SK-N-DZ (cell line): ENCODE results near the gene PRDM16.

Experiments used
- DNase-seq: peaks from one replicate; pipeline ENCODE4 v3.0.0-alpha.2; 2015; ENCODE audit warnings: low spot score

PRDM16 gene

DNA sequence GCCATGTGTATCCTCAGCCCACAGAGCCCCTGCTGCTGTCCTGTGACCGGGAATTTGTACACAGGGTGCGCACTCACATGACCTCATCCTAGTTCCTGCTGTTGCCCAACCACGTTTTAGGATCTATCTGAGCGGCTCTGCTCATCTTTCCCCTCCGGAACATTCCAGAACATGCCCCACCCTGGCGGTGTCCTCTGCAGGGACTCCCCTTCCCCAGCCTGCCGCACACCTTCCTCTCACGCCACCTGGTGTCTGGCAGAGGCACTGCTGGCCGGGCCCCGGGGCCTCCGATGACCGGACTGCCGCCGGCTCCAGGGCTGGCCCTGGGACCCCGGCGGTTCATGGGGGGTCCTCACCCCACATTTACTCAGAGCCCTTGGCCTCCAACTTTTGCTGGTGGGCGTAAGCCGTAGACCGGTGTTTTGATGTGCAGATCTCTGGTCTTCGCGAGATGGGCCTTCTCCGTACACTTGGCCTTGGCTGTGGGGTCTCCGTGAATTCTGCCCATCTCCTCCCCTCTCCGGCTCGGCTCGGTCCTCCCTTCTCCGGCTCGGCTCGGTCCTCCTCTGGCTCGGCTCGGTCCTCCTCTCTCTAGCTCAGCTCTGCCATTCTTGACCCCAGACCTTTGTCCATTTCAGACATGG is 414.9 kb downstream of the PRDM16 start:
- peak; percentile 12 for DNase-seq

DNA sequence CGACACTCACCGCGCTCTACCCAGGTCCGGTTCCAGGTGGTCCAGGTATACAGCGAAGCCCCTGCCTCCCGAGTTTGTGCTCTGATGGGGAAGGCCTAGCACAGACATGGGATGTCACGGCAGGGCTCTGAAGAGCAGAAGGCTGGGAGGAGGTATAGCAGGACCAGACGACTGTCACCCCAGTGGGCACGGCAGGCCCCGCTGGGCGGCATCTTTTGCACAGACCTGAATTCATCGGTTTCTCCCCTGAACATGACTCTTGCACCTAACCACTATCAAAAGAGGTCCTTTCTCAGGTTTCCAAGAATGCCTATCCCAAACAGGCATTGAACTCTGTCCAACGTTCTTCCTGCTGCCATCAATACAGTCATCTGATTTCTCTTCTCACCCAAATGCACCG is 416.0 kb downstream of the PRDM16 start:
- no peak for DNase-seq
